HuH-7.5 (cell line): ENCODE measurements around the gene ASB17.
"Not testable (repeated sequence)": the region's sequence is repeated elsewhere in the genome, so short reads cannot be mapped to it uniquely, and the experiment has no call there.

Experiments used
- DNase-seq: peaks from one replicate; pipeline ENCODE4 v3.0.0; 2011; ENCODE audit warnings: low spot score

The ASB17 gene, protein sequence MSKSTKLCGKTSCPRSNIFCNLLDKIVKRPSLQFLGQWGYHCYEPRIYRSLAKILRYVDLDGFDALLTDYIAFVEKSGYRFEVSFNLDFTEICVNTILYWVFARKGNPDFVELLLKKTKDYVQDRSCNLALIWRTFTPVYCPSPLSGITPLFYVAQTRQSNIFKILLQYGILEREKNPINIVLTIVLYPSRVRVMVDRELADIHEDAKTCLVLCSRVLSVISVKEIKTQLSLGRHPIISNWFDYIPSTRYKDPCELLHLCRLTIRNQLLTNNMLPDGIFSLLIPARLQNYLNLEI

DNA sequence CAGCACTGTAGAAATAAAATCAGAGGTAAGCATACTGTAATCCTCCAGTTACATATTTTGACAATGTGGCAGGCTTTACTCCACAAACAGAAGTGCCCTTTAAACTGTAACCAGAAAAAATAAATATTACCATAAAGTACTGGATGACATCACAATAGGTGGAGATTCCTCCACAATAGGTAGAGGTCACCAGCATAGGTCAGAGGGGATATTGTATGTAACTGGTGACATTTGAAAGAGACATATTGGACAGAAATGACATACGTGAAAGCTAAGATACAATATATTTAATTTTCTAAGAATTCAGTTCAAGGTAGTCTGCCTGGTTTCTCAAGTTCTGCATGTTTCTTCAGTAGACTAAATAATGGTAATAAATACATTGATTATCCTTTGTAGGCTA lies at the start of gene ASB17:
ASB17 (minus strand) TSS at position 101 of the 400 bp plus-strand sequence. CDS start 113 bp downstream, outside the sequence.
- DNase-seq = no peak

DNA sequence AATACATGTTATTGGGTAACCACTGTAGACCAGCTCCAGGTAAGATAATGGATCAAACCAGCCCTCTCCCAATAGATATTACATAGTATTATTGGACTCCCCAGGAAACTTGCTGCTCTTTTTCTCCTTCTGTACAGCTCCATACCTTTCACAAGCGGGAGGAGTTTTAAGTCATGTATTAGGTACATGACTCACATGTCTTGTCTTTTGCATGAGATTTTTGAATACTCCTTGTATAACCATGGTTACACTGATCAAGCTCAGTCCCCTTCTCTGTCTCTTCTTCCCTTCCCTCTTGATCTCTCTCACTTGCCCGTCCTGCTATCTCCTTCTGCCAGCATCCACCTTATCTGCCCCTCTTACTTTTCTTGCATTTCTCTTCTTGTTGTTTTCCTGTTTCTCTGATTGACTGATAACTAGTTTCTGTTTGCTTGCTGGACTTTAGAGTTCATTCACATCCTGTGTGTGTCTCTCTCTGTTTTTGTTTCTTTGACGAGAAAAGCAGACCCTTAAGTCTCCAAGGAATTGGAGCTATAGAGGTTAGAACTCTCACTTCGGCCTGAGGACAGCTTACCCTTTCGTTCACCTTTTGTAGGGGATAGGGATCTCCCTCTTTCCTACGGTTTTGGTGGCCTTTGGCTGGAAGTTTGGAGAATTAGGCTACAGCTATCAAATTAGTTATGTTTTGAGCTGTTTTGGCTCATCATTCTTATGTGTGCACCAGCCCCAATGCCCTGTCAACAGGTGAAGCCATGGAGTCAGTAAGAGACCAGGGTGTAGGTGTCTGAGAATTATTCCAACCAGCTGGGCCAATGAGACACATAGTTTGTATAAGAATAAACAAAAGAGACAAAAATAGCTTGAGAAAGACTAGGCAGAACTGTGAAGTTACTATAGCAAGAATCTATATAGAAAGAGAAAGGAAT lies 49.0 kb upstream of the ASB17 start:
- DNase-seq = no peak

- DNase-seq = no peak
These were observed 38.4 kb upstream of the ASB17 start for GRCh38 chr1:75970631-75971030.

GRCh38 chr1:75969550-75969949 lies 37.3 kb upstream of the ASB17 start:
- DNase-seq = no peak

- DNase-seq = no peak
These were observed 35.5 kb upstream of the ASB17 start for GRCh38 chr1:75967719-75968118.

DNA sequence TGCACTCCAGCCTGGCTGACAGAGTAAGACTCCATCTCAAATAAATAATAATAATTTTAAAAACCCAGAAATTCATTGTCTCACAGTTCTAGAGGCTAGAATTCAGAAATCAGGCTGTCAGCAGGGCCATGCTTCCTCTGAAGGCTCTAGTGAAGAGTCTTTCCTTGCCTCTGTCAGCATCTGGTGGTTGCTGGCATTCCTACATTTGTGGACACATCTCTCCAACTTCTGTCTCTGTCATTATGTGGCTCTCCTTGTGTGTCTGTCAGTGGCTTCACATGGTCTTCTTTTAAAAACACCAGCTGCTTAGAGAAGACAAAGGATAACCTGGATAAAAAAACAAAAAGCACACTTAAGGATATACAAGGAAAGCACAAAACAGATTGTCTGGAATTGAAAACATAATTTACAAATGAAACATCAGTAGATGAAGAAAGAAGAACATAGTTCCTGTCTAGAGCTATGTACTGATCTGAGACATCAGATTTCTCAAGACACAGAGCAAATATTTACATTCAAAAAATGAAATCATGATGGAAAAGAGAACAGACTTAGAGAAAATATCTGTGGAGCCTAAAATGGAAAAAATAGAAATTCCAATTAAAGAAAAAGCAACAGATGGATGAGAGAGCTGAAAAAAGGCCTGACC lies 32.7 kb upstream of the ASB17 start:
- no peak for DNase-seq

DNA sequence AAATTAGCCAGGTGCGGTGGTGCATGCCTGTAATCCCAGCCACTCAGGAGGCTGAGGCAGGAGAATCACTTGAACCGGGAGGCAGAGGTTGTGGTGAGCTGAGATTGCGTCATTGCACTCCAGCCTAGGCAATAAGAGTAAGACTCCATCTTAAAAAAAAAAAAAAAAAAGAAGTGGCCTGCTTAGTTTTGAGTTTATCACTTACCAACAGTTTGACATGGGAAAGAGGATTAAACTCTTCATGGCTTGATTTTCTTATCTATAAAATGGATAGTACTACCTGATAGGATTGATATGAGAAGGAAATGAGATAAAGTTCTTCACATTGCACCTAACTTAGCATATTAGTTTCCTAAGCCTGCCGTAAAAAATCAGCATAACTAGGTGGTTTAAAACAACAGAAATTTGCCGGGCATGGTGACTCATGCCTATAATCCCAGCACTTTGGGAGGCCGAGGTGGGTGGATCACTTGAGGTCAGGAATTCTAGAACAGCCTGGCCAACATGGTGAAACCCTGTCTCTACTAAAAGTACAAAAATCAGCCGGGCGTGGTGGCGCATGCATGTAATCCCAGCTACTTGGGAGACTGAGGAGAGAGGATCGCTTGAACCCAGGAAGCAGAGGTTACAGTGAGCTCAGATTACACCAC lies 32.0 kb upstream of the ASB17 start:
- DNase-seq = not testable (repeated sequence)

DNA sequence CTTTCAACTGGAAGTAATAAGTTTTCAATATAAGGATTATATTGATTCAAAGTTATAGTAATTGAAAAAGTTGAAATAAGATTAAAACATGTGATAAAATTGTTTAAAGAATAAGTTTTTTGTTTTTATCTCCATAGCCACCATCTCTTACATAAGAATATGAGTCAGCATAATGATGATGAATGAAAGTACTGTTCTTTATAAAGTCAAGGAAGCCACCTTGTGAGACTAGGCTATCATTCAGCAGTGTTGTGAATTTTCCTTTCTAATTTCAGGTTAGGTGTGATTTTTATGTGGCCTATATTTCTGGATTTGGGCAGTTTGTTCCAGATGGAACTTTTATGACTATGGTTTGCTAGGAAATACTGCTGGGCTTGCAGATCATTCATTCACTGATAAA lies 22.4 kb upstream of the ASB17 start:
- no peak for DNase-seq

DNA sequence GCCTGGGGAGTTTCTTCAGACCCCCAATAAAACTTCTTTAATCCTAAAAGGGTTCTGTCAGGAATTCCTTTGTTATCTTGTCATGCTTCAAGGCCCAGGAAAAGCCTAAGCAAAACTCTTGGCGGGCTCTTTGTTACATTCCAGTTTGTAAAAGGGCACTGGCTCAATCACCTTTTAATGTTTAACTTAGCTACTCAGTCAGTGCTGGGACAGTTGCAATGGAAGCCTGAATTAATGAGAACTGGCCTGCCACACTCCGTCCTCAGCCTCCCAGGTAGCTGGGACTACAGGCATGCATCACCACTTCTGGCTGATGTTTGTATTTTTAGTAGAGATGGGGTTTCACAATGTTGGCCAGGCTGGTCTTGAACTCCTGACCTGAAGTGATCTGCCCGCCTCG lies 21.3 kb upstream of the ASB17 start:
- no peak for DNase-seq

- DNase-seq = no peak
These were observed 19.8 kb upstream of the ASB17 start for GRCh38 chr1:75952016-75952415.

DNA sequence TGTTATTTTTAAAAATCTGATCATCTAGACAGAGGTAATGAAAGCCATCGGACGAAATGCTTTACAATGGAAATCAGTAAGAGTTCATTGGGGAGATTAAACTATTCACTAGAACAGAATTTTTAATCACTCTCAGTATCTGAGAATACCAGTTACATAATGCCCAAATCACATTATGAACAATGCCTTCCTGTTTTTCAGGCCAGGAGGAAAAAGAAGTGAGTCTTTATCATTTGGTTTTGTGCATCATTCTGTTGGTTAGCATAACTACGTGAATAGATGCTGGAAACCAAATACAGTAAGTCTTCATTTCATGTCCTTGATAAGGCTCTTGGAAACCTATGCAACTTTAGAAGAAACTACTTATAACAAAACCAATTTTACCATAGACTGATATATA lies 18.0 kb upstream of the ASB17 start:
- no peak for DNase-seq

DNA sequence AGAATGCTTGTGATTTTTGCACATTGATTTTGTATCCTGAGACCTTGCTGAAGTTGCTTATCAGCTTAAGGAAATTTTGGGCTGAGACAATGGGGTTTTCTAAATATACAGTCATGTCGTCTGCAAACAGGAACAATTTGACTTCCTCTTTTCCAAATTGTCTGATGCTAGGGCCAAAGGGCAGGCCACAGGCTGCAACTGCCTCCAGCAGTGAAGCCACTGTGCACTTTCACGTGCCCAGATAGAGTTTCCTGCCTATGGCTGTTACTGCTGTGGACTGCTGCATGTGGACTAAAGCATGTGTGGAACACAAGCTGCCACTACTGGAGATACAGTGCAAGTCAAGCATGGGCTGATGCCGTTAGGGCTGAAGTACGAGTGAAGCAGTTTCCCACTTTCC lies 10.8 kb upstream of the ASB17 start:
- not testable (repeated sequence) for DNase-seq

GRCh38 chr1:75937034-75937433 lies 4.8 kb upstream of the ASB17 start:
- DNase-seq = no peak

DNA sequence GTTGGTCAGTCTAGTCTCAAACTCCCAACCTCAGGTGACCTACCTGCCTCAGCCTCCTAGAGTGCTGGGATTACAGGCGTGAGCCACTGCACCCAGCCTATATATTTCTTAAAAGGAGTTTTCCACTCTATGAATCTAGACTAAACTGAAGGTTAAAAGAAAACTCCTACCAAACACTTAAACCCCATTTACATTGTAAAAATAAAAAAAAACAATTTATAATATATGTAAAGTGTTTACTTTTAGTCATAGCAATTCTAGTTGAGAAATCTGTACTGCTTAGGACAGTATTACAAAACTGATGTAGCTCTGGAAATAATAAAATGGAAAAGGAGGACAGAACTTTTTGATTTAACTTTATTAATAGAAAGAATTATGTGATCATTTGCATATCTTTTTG lies 9.5 kb downstream of the ASB17 start:
- DNase-seq = no peak

GRCh38 chr1:75916834-75917233 lies 15.4 kb downstream of the ASB17 start:
- DNase-seq = no peak

GRCh38 chr1:75908717-75909152 lies 23.5 kb downstream of the ASB17 start:
- peak; percentile 4 for DNase-seq

- DNase-seq = no peak
These were observed 30.8 kb downstream of the ASB17 start for GRCh38 chr1:75901371-75901770.

- DNase-seq = no peak
These were observed 47.8 kb downstream of the ASB17 start for GRCh38 chr1:75884437-75884836.

- no peak for DNase-seq
These were observed 52.2 kb downstream of the ASB17 start for GRCh38 chr1:75879985-75880384.

GRCh38 chr1:75870951-75871350 lies 61.3 kb downstream of the ASB17 start:
- no peak for DNase-seq
